Measurements from ENCODE around the gene SH3PXD2A.

- TF ChIP-seq GATA2 (IDR thresholded peaks at IDR 0.05; ENCODE audit: low read depth, low read length), result no peak
- TF ChIP-seq GATA3 (IDR thresholded peaks at IDR 0.05; ENCODE audit: low read depth, low read length), result no peak
Observed at GRCh38 chr10:103600956-103601569, 254.3 kb downstream of the SH3PXD2A start.

All from SH-SY5Y (cell line).